Measurements from ENCODE around the gene SDHB.

SDHB gene

GRCh38 chr1:16980473-16981268, 73.2 kb downstream of the SDHB start, which contains the start of gene MFAP2:
TSS of gene MFAP2 (minus strand) at chr1:16980620. CDS start at chr1:16978273, 2,347 bp downstream.
- Mint-ChIP-seq H3K27ac (peak within 1 kb of the TSS; percentile 88 to 98 (median 92)), H3K9me3 (no peaks in the 10 kb centered on the region)

GRCh38 chr1:16979475-16980327, 74.1 kb downstream of the SDHB start:
- TF ChIP-seq CTCF (IDR thresholded peaks at IDR 0.05; ENCODE audit: unreplicated experiment in 3 of 3): no peak
- Mint-ChIP-seq H3K4me1 (peaks cover 46% of the 10 kb centered on the region), H3K27me3 (ENCODE audit: low read depth) (peaks cover 13% of the 10 kb centered on the region), H3K4me3 (peak overlapping the region; percentile 88 to 93 (median 93)), H3K36me3 (ENCODE audit: low read depth) (peaks cover 16% of the 10 kb centered on the region), H3K9me3 (no peaks in the 10 kb centered on the region), H3K27ac (peak overlapping the region; percentile 82 to 92 (median 85))

More at GRCh38 chr1:16980473-16981268, 73.2 kb downstream of the SDHB start, which contains the start of gene MFAP2:
- Mint-ChIP-seq H3K27me3 (ENCODE audit: low read depth) (peaks cover 13% of the 10 kb centered on the region), H3K36me3 (ENCODE audit: low read depth) (peaks cover 8% of the 10 kb centered on the region), H3K4me3 (peak within 1 kb of the TSS; percentile 93), H3K4me1 (peaks cover 46% of the 10 kb centered on the region)
- no peak for TF ChIP-seq CTCF (IDR thresholded peaks at IDR 0.05; ENCODE audit: unreplicated experiment in 3 of 3)

GRCh38 chr1:16978567-16979474, 75.0 kb downstream of the SDHB start:
- H3K27me3 Mint-ChIP-seq (ENCODE audit: low read depth): peaks cover 13% of the 10 kb centered on the region
- peak overlapping the region; percentile 82 to 92 (median 85) for H3K27ac Mint-ChIP-seq
- H3K4me3 Mint-ChIP-seq: peak overlapping the region; percentile 88 to 93 (median 93)
- H3K9me3 Mint-ChIP-seq: no peaks in the 10 kb centered on the region
- peaks cover 16% of the 10 kb centered on the region for H3K36me3 Mint-ChIP-seq (ENCODE audit: low read depth)
- no peak for TF ChIP-seq CTCF (IDR thresholded peaks at IDR 0.05; ENCODE audit: unreplicated experiment in 3 of 3)
- H3K4me1 Mint-ChIP-seq: peaks cover 40% of the 10 kb centered on the region

GRCh38 chr1:16978139-16978538, 75.7 kb downstream of the SDHB start:
- no peaks in the 10 kb centered on the region for H3K9me3 Mint-ChIP-seq
- TF ChIP-seq CTCF (IDR thresholded peaks at IDR 0.05; ENCODE audit: unreplicated experiment in 3 of 3): no peak
- H3K27ac Mint-ChIP-seq: peak overlapping the region in 2 of 3 experiments; percentile 32 to 82

GRCh38 chr1:16977377-16977776, 76.5 kb downstream of the SDHB start:
- H3K9me3 Mint-ChIP-seq: no peaks in the 10 kb centered on the region
- H3K36me3 Mint-ChIP-seq (ENCODE audit: low read depth): peaks cover 25% of the 10 kb centered on the region
- H3K27ac Mint-ChIP-seq: peak overlapping the region; percentile 8 to 58 (median 32)
- H3K4me3 Mint-ChIP-seq: peak overlapping the region; percentile 2 to 93 (median 88)
- peaks cover 8% of the 10 kb centered on the region for H3K27me3 Mint-ChIP-seq (ENCODE audit: low read depth)
- TF ChIP-seq CTCF (IDR thresholded peaks at IDR 0.05; ENCODE audit: unreplicated experiment in 3 of 3): no peak
- peaks cover 37% of the 10 kb centered on the region for H3K4me1 Mint-ChIP-seq

More at GRCh38 chr1:16978139-16978538, 75.7 kb downstream of the SDHB start:
- Mint-ChIP-seq H3K27me3 (ENCODE audit: low read depth) (peaks cover 13% of the 10 kb centered on the region), H3K4me3 (peak overlapping the region; percentile 88 to 93 (median 93)), H3K36me3 (ENCODE audit: low read depth) (peaks cover 19% of the 10 kb centered on the region), H3K4me1 (peaks cover 35% of the 10 kb centered on the region)

Measured in nephron (organoid).